Liver (tissue), 9 donors: ENCODE results near the gene PRAF2. TPM values are rescaled to one million over a fixed set of nuclear protein-coding genes. Genes with fewer than 3 reads are reported as not detected.
A peak's percentile ranks its signal among the peaks of the same experiment; 100 is the strongest.

ENCODE experiments used
- DNase-seq: peaks from one replicate; pipeline ENCODE4 v3.0.0-alpha.2; 2017; ENCODE audit warnings: low spot score
- H3K27ac ChIP-seq, 2 donors: one replicate each; pipeline ENCODE4 v1.7.0; 2013; ENCODE audit warnings: inconsistent platforms in 2 of 2, low read length in 2 of 2, control low read depth in 1 of 2, low read depth in 1 of 2, mild to moderate bottlenecking in 1 of 2
- H3K27me3 ChIP-seq, 4 donors: one replicate each; pipeline versions ENCODE4 v1.6.1 to v1.7.0; 2013; ENCODE audit warnings: low read length in 3 of 4, inconsistent platforms in 1 of 4, mild to moderate bottlenecking in 1 of 4, moderate library complexity in 1 of 4; ENCODE audit not compliant: control insufficient read depth in 4 of 4, insufficient read depth in 4 of 4
- H3K36me3 ChIP-seq, 4 donors: one replicate each; pipeline versions ENCODE4 v1.6.1 to v1.7.0; 2013; ENCODE audit warnings: low read length in 3 of 4, mild to moderate bottlenecking in 3 of 4, low read depth in 1 of 4, moderate library complexity in 1 of 4; ENCODE audit not compliant: control insufficient read depth in 4 of 4, insufficient read depth in 3 of 4
- H3K4me1 ChIP-seq, 4 donors: one replicate each; pipeline versions ENCODE4 v1.6.1 to v1.7.0; 2013; ENCODE audit warnings: low read length in 3 of 4, mild to moderate bottlenecking in 3 of 4, moderate library complexity in 1 of 4; ENCODE audit not compliant: control insufficient read depth in 4 of 4, insufficient read depth in 4 of 4
- H3K4me3 ChIP-seq, 3 donors: one replicate each; pipeline versions ENCODE4 v1.6.1 to v1.7.0; 2013; ENCODE audit warnings: low read length in 3 of 3, control low read depth in 1 of 3, low read depth in 1 of 3, mild to moderate bottlenecking in 1 of 3
- H3K9ac ChIP-seq, 2 donors: one replicate each; pipeline ENCODE4 v1.7.0; 2013; ENCODE audit warnings: low read length in 2 of 2, mild to moderate bottlenecking in 2 of 2, moderate library complexity in 2 of 2, control low read depth in 1 of 2, low read depth in 1 of 2
- H3K9me3 ChIP-seq, 4 donors: one replicate each; pipeline versions ENCODE4 v1.6.1 to v1.7.0; 2013; ENCODE audit warnings: low read length in 3 of 4; ENCODE audit not compliant: control insufficient read depth in 4 of 4
- ATF3 ChIP-seq: IDR thresholded peaks from 2 replicates; pipeline ENCODE4 v1.6.1; 2016; ENCODE audit warnings: antibody characterized with exemption
- CTCF ChIP-seq: fragments of 150-350 bp; IDR thresholded peaks from 2 replicates; pipeline ENCODE4 v1.5.1; 2017; ENCODE audit warnings: improper control_type of control experiment, low read depth, low read length; ENCODE audit not compliant: missing input control
- EGR1 ChIP-seq, 2 donors: IDR thresholded peaks; 2 replicates each; pipeline ENCODE4 v1.6.1; 2016 to 2018; ENCODE audit warnings: antibody characterized with exemption in 2 of 2, low read depth in 2 of 2
- FOXA1 ChIP-seq: IDR thresholded peaks from 2 replicates; pipeline ENCODE4 v1.6.1; 2016; ENCODE audit warnings: antibody characterized with exemption
- FOXA2 ChIP-seq: IDR thresholded peaks from 2 replicates; pipeline ENCODE4 v1.6.1; 2016; ENCODE audit warnings: antibody characterized with exemption
- GABPA ChIP-seq, 2 donors: IDR thresholded peaks in 1 of 2; conservative IDR thresholded peaks in 1 of 2; 2 replicates each; pipeline ENCODE4 v1.6.1; 2016; ENCODE audit warnings: antibody characterized with exemption in 2 of 2, mild to moderate bottlenecking in 1 of 2, moderate library complexity in 1 of 2
- HNF4A ChIP-seq, 2 donors: conservative IDR thresholded peaks; 2 replicates each; pipeline ENCODE4 v1.6.1; 2016; ENCODE audit warnings: antibody characterized with exemption in 2 of 2, mild to moderate bottlenecking in 2 of 2
- HNF4G ChIP-seq: IDR thresholded peaks from 2 replicates; pipeline ENCODE4 v1.6.1; 2016; ENCODE audit warnings: antibody characterized with exemption
- JUND ChIP-seq, 2 donors: IDR thresholded peaks; 2 replicates each; pipeline ENCODE4 v1.6.1; 2016; ENCODE audit warnings: antibody characterized with exemption in 2 of 2
- MAX ChIP-seq: IDR thresholded peaks from 2 replicates; pipeline ENCODE4 v1.6.1; 2016; ENCODE audit warnings: antibody characterized with exemption
- RAD21 ChIP-seq, 2 donors: IDR thresholded peaks; 2 replicates each; pipeline ENCODE4 v1.6.1; 2016; ENCODE audit warnings: antibody characterized with exemption in 2 of 2, mild to moderate bottlenecking in 2 of 2
- REST ChIP-seq: IDR thresholded peaks from 2 replicates; pipeline ENCODE4 v1.6.1; 2016; ENCODE audit warnings: antibody characterized with exemption, mild to moderate bottlenecking
- RXRA ChIP-seq, 2 donors: IDR thresholded peaks; 2 replicates each; pipeline ENCODE4 v1.6.1; 2017 to 2018; ENCODE audit warnings: antibody characterized with exemption in 2 of 2, mild to moderate bottlenecking in 1 of 2
- TAF1 ChIP-seq: conservative IDR thresholded peaks from 2 replicates; pipeline ENCODE4 v1.6.1; 2016; ENCODE audit warnings: antibody characterized with exemption, mild to moderate bottlenecking
- YY1 ChIP-seq: IDR thresholded peaks from 2 replicates; pipeline ENCODE4 v1.6.1; 2016; ENCODE audit warnings: antibody characterized with exemption, mild to moderate bottlenecking
- ZBTB33 ChIP-seq: IDR thresholded peaks from 2 replicates; pipeline ENCODE4 v1.6.1; 2016; ENCODE audit warnings: antibody characterized with exemption
- WGBS: extraction: QIAGEN DNeasy Blood & Tissue Kit; methylation state at CpG from one replicate; pipeline ENCODE4 v1.1.7; 2013; 5-methylcytosine and 5-hydroxymethylcytosine counted together
- polyA plus RNA-seq, 2 donors: library from polyadenylated mRNA; stranded (reverse) in 1 of 2; unstranded in 1 of 2; fragments of 200-250 nt in 1 of 2; fragments of >200 nt in 1 of 2; fragmentation: Nextera tagmentation in 1 of 2; extraction: Ambion mirVana in 1 of 2; gene quantifications; one replicate each; pipeline versions ENCODE4 v1.2.1 to v1.2.3, GENCODE V29; 2013 to 2015
- total RNA-seq, 2 donors: library from RNA; depleted of rRNA; stranded (reverse); fragments of >200 nt; gene quantifications; one replicate each; pipeline ENCODE4 v1.2.3, GENCODE V29; 2014
- donor health status: healthy.
- donor health status: healthy.
- donor health status: healthy.
- donor health status: healthy.
- donor health status: healthy.

The PRAF2 gene
- total and polyA plus RNA-seq, 4 donors = 1.4 to 8.2 (median 3.9) TPM

GRCh38 chrX:49042581-49043219, 31.1 kb downstream of the PRAF2 start:
- DNase-seq = no peak

GRCh38 chrX:49041744-49042580, 31.8 kb downstream of the PRAF2 start:
- Histone ChIP-seq H3K27me3 (no peaks in the 10 kb centered on the region), H3K27ac (peak overlapping the region; percentile 94 to 96), H3K9ac (peak overlapping the region; percentile 88 to 93), H3K4me1 (peaks cover 5 to 24% (median 12%) of the 10 kb centered on the region in 4 donors), H3K36me3 (peaks cover 5 to 14% (median 12%) of the 10 kb centered on the region in 4 donors), H3K4me3 (peak overlapping the region; percentile 11 to 82 (median 71)), H3K9me3 (no peaks in the 10 kb centered on the region)
- 6% methylated on average over 10 of the region's 10 CpGs for WGBS
- DNase-seq = no peak
- no peak for TF ChIP-seq EGR1 (IDR thresholded peaks at IDR 0.05; ENCODE audit: low read depth in 2 of 2)
- TF ChIP-seq JUND (IDR thresholded peaks at IDR 0.05) = no peak
- TF ChIP-seq FOXA1 = no peak
- TF ChIP-seq FOXA2 = no peak
- TF ChIP-seq ATF3 = no peak
- no peak for TF ChIP-seq REST
- TF ChIP-seq ZBTB33 = no peak
- TF ChIP-seq HNF4G = no peak
- TF ChIP-seq MAX = no peak
- no peak for TF ChIP-seq TAF1
- TF ChIP-seq HNF4A (conservative IDR thresholded peaks at IDR 0.05) = no peak
- no peak for TF ChIP-seq RAD21 (IDR thresholded peaks at IDR 0.05)
- TF ChIP-seq CTCF = no peak

More at GRCh38 chrX:49042581-49043219, 31.1 kb downstream of the PRAF2 start:
- Histone ChIP-seq H3K9ac (peak overlapping the region; percentile 88 to 93), H3K9me3 (no peaks in the 10 kb centered on the region), H3K27me3 (no peaks in the 10 kb centered on the region), H3K4me1 (peaks cover 5 to 24% (median 12%) of the 10 kb centered on the region in 4 donors), H3K27ac (peak overlapping the region; percentile 94 to 96), H3K36me3 (peaks cover 2 to 12% (median 12%) of the 10 kb centered on the region in 4 donors), H3K4me3 (peak overlapping the region; percentile 11 to 82 (median 71))
- under 1% methylated on average over 29 of the region's 29 CpGs for WGBS
- TF ChIP-seq FOXA2 (no peak), YY1 (no peak), RXRA (IDR thresholded peaks at IDR 0.05) (no peak), ZBTB33 (no peak), EGR1 (IDR thresholded peaks at IDR 0.05; ENCODE audit: low read depth in 2 of 2) (no peak), MAX (no peak), RAD21 (IDR thresholded peaks at IDR 0.05) (no peak), FOXA1 (no peak), GABPA (IDR thresholded peaks at IDR 0.05 in 1 of 2, conservative IDR thresholded peaks at IDR 0.05 in 1 of 2) (no peak), HNF4A (conservative IDR thresholded peaks at IDR 0.05) (no peak), JUND (IDR thresholded peaks at IDR 0.05) (no peak), TAF1 (no peak)
